OCI-LY7 (cell line): ENCODE measurements around the gene ST8SIA5. TPM values are rescaled to one million over a fixed set of nuclear protein-coding genes. Genes with fewer than 3 reads are reported as not detected.

ENCODE experiments used
- BruUV-seq: library from RNA; stranded (reverse); fragments of 400-500 nt; replicated peaks from 2 replicates; lab custom pipeline; 2021; lab: Mats Ljungman, UMichigan
- CTCF ChIA-PET: fragments of 300-600 bp; sonication (Branson Sonifier 250); formaldehyde crosslinking; loops from one replicate; lab custom pipeline; 2022; ENCODE audit warnings: antibody characterized with exemption; ENCODE audit not compliant: unreplicated experiment; lab: Charles Lee
- POLR2A ChIA-PET: fragments of 300-600 bp; sonication (Branson Sonifier 250); formaldehyde crosslinking; loops from one replicate; lab custom pipeline; 2022; ENCODE audit warnings: antibody characterized with exemption; lab: Charles Lee
- DNase-seq: peaks from one replicate; pipeline ENCODE4 v3.0.0-alpha.2; 2015; ENCODE audit warnings: low spot score
- H2AFZ ChIP-seq: fragments of 200-600 bp; sonication (generic), shearing (Covaris generic); 2 replicates; pipeline ENCODE4 v1.6.1; 2014; ENCODE audit warnings: mild to moderate bottlenecking, antibody characterized with exemption, low read length, moderate library complexity
- H3K27ac ChIP-seq: fragments of 200-600 bp; sonication (generic); 2 replicates; pipeline ENCODE4 v1.5.1; 2014; ENCODE audit warnings: mixed run types, low read depth, mild to moderate bottlenecking, moderate library complexity, low read length, inconsistent platforms; ENCODE audit not compliant: poor library complexity, severe bottlenecking
- H3K36me3 ChIP-seq: fragments of 200-600 bp; sonication (generic); 2 replicates; pipeline ENCODE4 v1.6.1; 2014; ENCODE audit warnings: mild to moderate bottlenecking, antibody characterized with exemption, low read length, moderate library complexity, mixed read lengths; ENCODE audit not compliant: insufficient read depth
- H3K4me1 ChIP-seq: fragments of 200-600 bp; sonication (generic); 2 replicates; pipeline ENCODE4 v1.5.1; 2014; ENCODE audit warnings: mild to moderate bottlenecking, low read length; ENCODE audit not compliant: insufficient read depth, poor library complexity, severe bottlenecking
- H3K4me2 ChIP-seq: fragments of 200-600 bp; sonication (generic); 2 replicates; pipeline ENCODE4 v1.6.1; 2014; ENCODE audit warnings: mild to moderate bottlenecking, low read length
- H3K4me3 ChIP-seq: fragments of 200-600 bp; sonication (generic); 2 replicates; pipeline ENCODE4 v1.5.1; 2014; ENCODE audit warnings: mild to moderate bottlenecking, low read depth, low read length; ENCODE audit not compliant: poor library complexity, severe bottlenecking
- H3K79me2 ChIP-seq: fragments of 200-600 bp; sonication (generic); 2 replicates; pipeline ENCODE4 v1.6.1; 2016; ENCODE audit warnings: low read depth, mild to moderate bottlenecking, low read length, moderate library complexity, mixed read lengths; ENCODE audit not compliant: insufficient read depth
- H3K9me2 ChIP-seq: fragments of 200-600 bp; sonication (generic); 2 replicates; pipeline ENCODE4 v1.6.1; 2016; ENCODE audit warnings: mild to moderate bottlenecking, low read length, mixed read lengths; ENCODE audit not compliant: insufficient read depth
- H3K9me3 ChIP-seq: fragments of 200-600 bp; sonication (generic); 2 replicates; pipeline ENCODE4 v1.6.1; 2014; ENCODE audit warnings: mild to moderate bottlenecking, mixed run types, low read length, mixed read lengths
- H4K20me1 ChIP-seq: fragments of 200-600 bp; sonication (generic); 2 replicates; pipeline ENCODE4 v1.6.1; 2014; ENCODE audit warnings: mild to moderate bottlenecking, antibody characterized with exemption, low read length, moderate library complexity, mixed read lengths; ENCODE audit not compliant: insufficient read depth
- CTCF ChIP-seq: fragments of 200-600 bp; sonication (generic); conservative IDR thresholded peaks from 2 replicates; pipeline ENCODE4 v1.5.1; 2014; ENCODE audit warnings: mild to moderate bottlenecking, antibody characterized with exemption, low read length, moderate library complexity, mixed read lengths
- EZH2phosphoT487 ChIP-seq: fragments of 200-600 bp; sonication (generic); IDR thresholded peaks from 2 replicates; pipeline ENCODE4 v1.6.1; 2018; ENCODE audit warnings: low read depth, borderline replicate concordance, mild to moderate bottlenecking, mixed run types, antibody characterized with exemption, low read length, moderate library complexity, mixed read lengths
- intact Hi-C: fragments of 100-400 bp; cut with micrococcal nuclease; formaldehyde crosslinking; loops from one replicate; pipeline ENCODE4 v1.10.0; 2022; ENCODE audit not compliant: unreplicated experiment
- total RNA-seq, 2 experiments: library from RNA; depleted of rRNA in 1 of 2; stranded (reverse); fragments of >200 nt in 1 of 2; shearing (Covaris generic) in 1 of 2; gene quantifications; 2 replicates each; pipeline ENCODE4 v1.2.3, GENCODE V29; 2014 to 2022

The ST8SIA5 gene
- total RNA-seq, 2 experiments from 2014 or later = 0.28 TPM; not detected in 1

GRCh38 chr18:46772357-46772756 is 15.5 kb upstream of the ST8SIA5 start:
- intact Hi-C loops = no loop called here
- Histone ChIP-seq H3K4me2 (peak overlapping the region; percentile 32; the same call in 1 of the 2 replicates), H3K4me3 (no peak overlapping the region), H2AFZ (0 out of 2 replicates have a peak overlapping the region, but pooled peaks have one; percentile 28), H3K9me3 (no peaks in the 10 kb centered on the region), H3K27ac (no peak overlapping the region), H4K20me1 (no peaks in the 10 kb centered on the region), H3K36me3 (no peaks in the 10 kb centered on the region), H3K4me1 (peaks cover 19% of the 10 kb centered on the region), H3K79me2 (no peaks in the 10 kb centered on the region), H3K9me2 (no peaks in the 10 kb centered on the region)
- POLR2A ChIA-PET = no interaction called here
- TF ChIP-seq CTCF = peak; percentile 45; the same call in 1 of the 2 replicates
- no peak for TF ChIP-seq EZH2phosphoT487
- DNase-seq = peak; percentile 11
- BruUV-seq = no TSS peak
- CTCF ChIA-PET = no interaction called here

GRCh38 chr18:46771141-46771540 is 14.3 kb upstream of the ST8SIA5 start:
- ChIA-PET POLR2A (no interaction called here), CTCF (no interaction called here)
- Histone ChIP-seq H3K36me3 (no peaks in the 10 kb centered on the region), H3K4me1 (peaks cover 19% of the 10 kb centered on the region), H3K4me3 (no peak overlapping the region), H3K79me2 (no peaks in the 10 kb centered on the region), H3K9me3 (no peaks in the 10 kb centered on the region), H2AFZ (no peak overlapping the region), H3K4me2 (no peak overlapping the region), H3K9me2 (no peaks in the 10 kb centered on the region), H3K27ac (no peak overlapping the region), H4K20me1 (no peaks in the 10 kb centered on the region)
- no peak for DNase-seq
- no TSS peak for BruUV-seq
- intact Hi-C loops = no loop called here
- TF ChIP-seq CTCF = no peak
- no peak for TF ChIP-seq EZH2phosphoT487

- no peaks in the 10 kb centered on the region for H3K9me2 ChIP-seq
- no peaks in the 10 kb centered on the region for H4K20me1 ChIP-seq
- CTCF ChIA-PET = no interaction called here
- H3K36me3 ChIP-seq = no peaks in the 10 kb centered on the region
- BruUV-seq = no TSS peak
- no peak overlapping the region for H2AFZ ChIP-seq
- intact Hi-C loops = no loop called here
- peaks cover 19% of the 10 kb centered on the region for H3K4me1 ChIP-seq
- no peaks in the 10 kb centered on the region for H3K9me3 ChIP-seq
- DNase-seq = no peak
- no peak for TF ChIP-seq EZH2phosphoT487
- TF ChIP-seq CTCF = no peak
- POLR2A ChIA-PET = no interaction called here
- H3K4me3 ChIP-seq = no peak overlapping the region
- H3K79me2 ChIP-seq = no peaks in the 10 kb centered on the region
- no peak overlapping the region for H3K27ac ChIP-seq
- H3K4me2 ChIP-seq = no peak overlapping the region
These were observed 13.9 kb upstream of the ST8SIA5 start for GRCh38 chr18:46770708-46771107.
